ENCODE data around the gene ST3GAL4.

The ST3GAL4 gene

DNA sequence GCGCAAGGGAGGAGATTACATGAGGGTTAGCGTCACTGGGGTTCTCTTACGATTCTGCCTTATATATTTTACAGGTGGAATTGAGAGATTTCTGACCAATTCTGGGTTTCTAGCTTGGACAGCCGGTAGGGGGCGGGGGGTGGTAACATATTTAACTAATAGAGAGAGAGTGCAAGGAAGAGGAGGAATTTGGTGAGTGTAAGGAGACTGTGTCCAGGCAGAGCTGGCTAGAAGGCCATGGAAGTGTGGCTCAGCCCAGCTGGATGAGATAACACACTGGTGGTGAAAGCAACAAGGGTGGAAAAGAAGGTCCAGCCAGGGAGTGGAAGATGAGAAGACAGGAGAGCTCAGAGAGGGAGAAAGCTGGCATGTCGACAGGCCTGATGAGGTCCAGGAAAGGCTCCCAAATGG, 56.5 kb downstream of the ST3GAL4 start:
- TF ChIP-seq FOXP2 (optimal IDR thresholded peaks at IDR 0.05; ENCODE audit: borderline replicate concordance, extremely low read depth, extremely low read length, insufficient read depth), result no peak
- no peak for TF ChIP-seq POLR2AphosphoS5 (IDR thresholded peaks at IDR 0.05; ENCODE audit: low read depth, low read length)
- TF ChIP-seq, protein P1, sequence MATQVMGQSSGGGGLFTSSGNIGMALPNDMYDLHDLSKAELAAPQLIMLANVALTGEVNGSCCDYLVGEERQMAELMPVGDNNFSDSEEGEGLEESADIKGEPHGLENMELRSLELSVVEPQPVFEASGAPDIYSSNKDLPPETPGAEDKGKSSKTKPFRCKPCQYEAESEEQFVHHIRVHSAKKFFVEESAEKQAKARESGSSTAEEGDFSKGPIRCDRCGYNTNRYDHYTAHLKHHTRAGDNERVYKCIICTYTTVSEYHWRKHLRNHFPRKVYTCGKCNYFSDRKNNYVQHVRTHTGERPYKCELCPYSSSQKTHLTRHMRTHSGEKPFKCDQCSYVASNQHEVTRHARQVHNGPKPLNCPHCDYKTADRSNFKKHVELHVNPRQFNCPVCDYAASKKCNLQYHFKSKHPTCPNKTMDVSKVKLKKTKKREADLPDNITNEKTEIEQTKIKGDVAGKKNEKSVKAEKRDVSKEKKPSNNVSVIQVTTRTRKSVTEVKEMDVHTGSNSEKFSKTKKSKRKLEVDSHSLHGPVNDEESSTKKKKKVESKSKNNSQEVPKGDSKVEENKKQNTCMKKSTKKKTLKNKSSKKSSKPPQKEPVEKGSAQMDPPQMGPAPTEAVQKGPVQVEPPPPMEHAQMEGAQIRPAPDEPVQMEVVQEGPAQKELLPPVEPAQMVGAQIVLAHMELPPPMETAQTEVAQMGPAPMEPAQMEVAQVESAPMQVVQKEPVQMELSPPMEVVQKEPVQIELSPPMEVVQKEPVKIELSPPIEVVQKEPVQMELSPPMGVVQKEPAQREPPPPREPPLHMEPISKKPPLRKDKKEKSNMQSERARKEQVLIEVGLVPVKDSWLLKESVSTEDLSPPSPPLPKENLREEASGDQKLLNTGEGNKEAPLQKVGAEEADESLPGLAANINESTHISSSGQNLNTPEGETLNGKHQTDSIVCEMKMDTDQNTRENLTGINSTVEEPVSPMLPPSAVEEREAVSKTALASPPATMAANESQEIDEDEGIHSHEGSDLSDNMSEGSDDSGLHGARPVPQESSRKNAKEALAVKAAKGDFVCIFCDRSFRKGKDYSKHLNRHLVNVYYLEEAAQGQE (IDR thresholded peaks at IDR 0.05; ENCODE audit: insufficient read depth in 1 of 2, low read depth in 2 of 2, low read length in 2 of 2), result no peak
- no peak for TF ChIP-seq SIN3A (IDR thresholded peaks at IDR 0.05; ENCODE audit: borderline replicate concordance, insufficient read depth, low read length)
- no peak for TF ChIP-seq TAF1 (IDR thresholded peaks at IDR 0.05; ENCODE audit: borderline replicate concordance, insufficient read depth, low read length)

DNA sequence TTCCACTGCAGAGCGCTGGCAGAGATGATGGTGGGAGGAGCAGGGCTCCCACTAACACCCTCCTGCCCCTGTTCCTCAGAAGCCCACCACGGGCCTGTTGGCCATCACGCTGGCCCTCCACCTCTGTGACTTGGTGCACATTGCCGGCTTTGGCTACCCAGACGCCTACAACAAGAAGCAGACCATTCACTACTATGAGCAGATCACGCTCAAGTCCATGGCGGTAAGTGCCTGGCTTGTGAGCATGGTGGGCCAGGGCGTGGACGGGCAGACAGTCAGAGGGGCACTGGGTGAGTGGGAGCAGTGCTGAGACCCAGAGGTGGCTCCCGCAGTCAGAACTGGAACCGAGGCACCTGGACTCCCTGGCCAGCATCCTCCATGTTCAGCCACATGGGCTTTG, 57.9 kb downstream of the ST3GAL4 start:
- no peak for TF ChIP-seq POLR2AphosphoS5 (IDR thresholded peaks at IDR 0.05; ENCODE audit: low read depth, low read length)
- TF ChIP-seq FOXP2 (optimal IDR thresholded peaks at IDR 0.05; ENCODE audit: borderline replicate concordance, extremely low read depth, extremely low read length, insufficient read depth), result no peak
- no peak for TF ChIP-seq SIN3A (IDR thresholded peaks at IDR 0.05; ENCODE audit: borderline replicate concordance, insufficient read depth, low read length)
- TF ChIP-seq, protein P1 (IDR thresholded peaks at IDR 0.05; ENCODE audit: insufficient read depth in 1 of 2, low read depth in 2 of 2, low read length in 2 of 2), result no peak
- no peak for TF ChIP-seq TAF1 (IDR thresholded peaks at IDR 0.05; ENCODE audit: borderline replicate concordance, insufficient read depth, low read length)

DNA sequence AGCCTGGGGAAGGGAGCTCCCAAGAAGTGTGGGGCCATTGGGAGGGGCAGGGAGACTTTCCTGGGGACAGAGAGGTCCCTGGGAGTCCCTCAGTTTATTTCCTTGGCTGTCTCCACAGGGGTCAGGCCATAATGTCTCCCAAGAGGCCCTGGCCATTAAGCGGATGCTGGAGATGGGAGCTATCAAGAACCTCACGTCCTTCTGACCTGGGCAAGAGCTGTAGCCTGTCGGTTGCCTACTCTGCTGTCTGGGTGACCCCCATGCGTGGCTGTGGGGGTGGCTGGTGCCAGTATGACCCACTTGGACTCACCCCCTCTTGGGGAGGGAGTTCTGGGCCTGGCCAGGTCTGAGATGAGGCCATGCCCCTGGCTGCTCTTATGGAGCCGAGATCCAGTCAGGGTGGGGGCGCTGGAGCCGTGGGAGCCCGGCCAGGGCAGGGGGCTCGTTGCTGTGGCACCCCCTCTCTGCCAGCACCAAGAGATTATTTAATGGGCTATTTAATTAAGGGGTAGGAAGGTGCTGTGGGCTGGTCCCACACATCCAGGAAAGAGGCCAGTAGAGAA, 58.4 kb downstream of the ST3GAL4 start:
- TF ChIP-seq SIN3A (IDR thresholded peaks at IDR 0.05; ENCODE audit: borderline replicate concordance, insufficient read depth, low read length), result no peak
- TF ChIP-seq, protein P1 (IDR thresholded peaks at IDR 0.05; ENCODE audit: insufficient read depth in 1 of 2, low read depth in 2 of 2, low read length in 2 of 2), result no peak
- no peak for TF ChIP-seq FOXP2 (optimal IDR thresholded peaks at IDR 0.05; ENCODE audit: borderline replicate concordance, extremely low read depth, extremely low read length, insufficient read depth)
- no peak for TF ChIP-seq TAF1 (IDR thresholded peaks at IDR 0.05; ENCODE audit: borderline replicate concordance, insufficient read depth, low read length)
- no peak for TF ChIP-seq POLR2AphosphoS5 (IDR thresholded peaks at IDR 0.05; ENCODE audit: low read depth, low read length)

DNA sequence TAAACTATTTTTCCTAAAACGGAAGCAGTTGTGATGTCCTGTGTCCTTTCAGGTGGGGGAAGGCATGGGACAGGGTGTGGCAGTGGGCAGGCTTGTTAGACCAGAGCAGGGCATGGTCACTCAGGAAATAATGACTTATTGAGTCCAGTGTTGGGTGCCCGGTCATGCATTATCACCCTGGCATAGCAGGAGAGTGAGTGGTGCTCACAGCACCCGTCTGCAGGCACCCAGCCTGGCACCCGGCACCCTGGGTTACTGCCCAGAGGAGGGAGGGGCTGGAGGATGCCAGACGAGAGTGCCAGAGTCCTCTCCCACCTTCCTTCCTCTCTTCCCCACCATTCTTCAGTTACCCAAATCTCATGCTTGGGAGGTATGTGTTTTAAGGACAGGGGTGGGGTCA, 59.1 kb downstream of the ST3GAL4 start:
- no peak for TF ChIP-seq FOXP2 (optimal IDR thresholded peaks at IDR 0.05; ENCODE audit: borderline replicate concordance, extremely low read depth, extremely low read length, insufficient read depth)
- no peak for TF ChIP-seq TAF1 (IDR thresholded peaks at IDR 0.05; ENCODE audit: borderline replicate concordance, insufficient read depth, low read length)
- TF ChIP-seq, protein P1 (IDR thresholded peaks at IDR 0.05; ENCODE audit: insufficient read depth in 1 of 2, low read depth in 2 of 2, low read length in 2 of 2), result no peak
- no peak for TF ChIP-seq POLR2AphosphoS5 (IDR thresholded peaks at IDR 0.05; ENCODE audit: low read depth, low read length)
- TF ChIP-seq SIN3A (IDR thresholded peaks at IDR 0.05; ENCODE audit: borderline replicate concordance, insufficient read depth, low read length), result no peak

Data from PFSK-1 (cell line).